ENCODE measurements around the gene PKM. TPM values are rescaled to one million over a fixed set of nuclear protein-coding genes. Genes with fewer than 3 reads are reported as not detected.

The PKM gene
- total RNA-seq, 1 experiment from 2014 or later, result 869 TPM

GRCh38 chr15:72168808-72169190 is 62.2 kb downstream of the PKM start:
- no peaks in the 10 kb centered on the region for H3K36me3 ChIP-seq (ENCODE audit: insufficient read depth, low read length)
- no peaks in the 10 kb centered on the region for H3K9me3 ChIP-seq (ENCODE audit: low read length)
- H2AFZ ChIP-seq (ENCODE audit: low read length), result no peak overlapping the region
- no peak overlapping the region for H3K27ac ChIP-seq (ENCODE audit: low read length)
- no peaks in the 10 kb centered on the region for H3K4me1 ChIP-seq (ENCODE audit: low read length)
- no peaks in the 10 kb centered on the region for H4K20me1 ChIP-seq (ENCODE audit: insufficient read depth, low read depth, low read length)
- H3K79me2 ChIP-seq (ENCODE audit: low read length), result no peaks in the 10 kb centered on the region
- no peak overlapping the region for H3K4me2 ChIP-seq (ENCODE audit: low read depth, low read length, poor library complexity, severe bottlenecking)
- no peak overlapping the region for H3K4me3 ChIP-seq (ENCODE audit: low read length)
- no peak overlapping the region for H3K9ac ChIP-seq (ENCODE audit: low read length)
- DNase-seq, result no peak
- no peaks in the 10 kb centered on the region for H3K27me3 ChIP-seq (ENCODE audit: low read length)
- H3K9me2 ChIP-seq (replicated peaks; ENCODE audit: insufficient read depth, low read length), result no peaks in the 10 kb centered on the region

- DNase-seq, result no peak
- no peak overlapping the region for H2AFZ ChIP-seq (ENCODE audit: low read length)
- no peaks in the 10 kb centered on the region for H3K79me2 ChIP-seq (ENCODE audit: low read length)
Observed at GRCh38 chr15:72168131-72168807, 62.7 kb downstream of the PKM start.

DNA sequence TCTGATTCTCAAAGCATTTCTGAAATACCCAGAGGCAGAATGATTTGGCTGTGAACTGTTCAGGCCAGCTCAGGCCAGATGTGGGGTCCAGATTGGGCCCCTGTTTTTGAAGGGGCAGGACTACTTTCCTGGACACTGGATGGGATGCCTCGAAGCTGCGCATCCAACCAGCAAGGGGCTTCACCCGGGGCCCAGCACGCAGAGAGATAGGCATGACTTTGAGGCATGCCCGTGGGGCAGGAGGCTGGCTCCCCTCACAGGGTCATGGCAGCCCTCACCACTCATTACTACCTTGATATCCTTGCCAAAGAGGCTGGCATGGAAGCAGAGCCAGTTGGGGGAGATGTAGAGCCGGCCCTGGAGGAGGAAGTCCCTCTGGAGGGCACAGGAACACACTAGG is 63.5 kb downstream of the PKM start:
- H3K27ac ChIP-seq (ENCODE audit: low read length), result no peak overlapping the region
- H2AFZ ChIP-seq (ENCODE audit: low read length), result no peak overlapping the region
- H3K9me2 ChIP-seq (replicated peaks; ENCODE audit: insufficient read depth, low read length), result no peaks in the 10 kb centered on the region
- DNase-seq, result no peak
- H3K4me3 ChIP-seq (ENCODE audit: low read length), result no peak overlapping the region
- H3K4me2 ChIP-seq (ENCODE audit: low read depth, low read length, poor library complexity, severe bottlenecking), result no peak overlapping the region
- no peaks in the 10 kb centered on the region for H3K27me3 ChIP-seq (ENCODE audit: low read length)
- no peak overlapping the region for H3K9ac ChIP-seq (ENCODE audit: low read length)
- no peaks in the 10 kb centered on the region for H3K79me2 ChIP-seq (ENCODE audit: low read length)
- H3K4me1 ChIP-seq (ENCODE audit: low read length), result no peaks in the 10 kb centered on the region
- H3K9me3 ChIP-seq (ENCODE audit: low read length), result no peaks in the 10 kb centered on the region
- no peaks in the 10 kb centered on the region for H4K20me1 ChIP-seq (ENCODE audit: insufficient read depth, low read depth, low read length)
- no peaks in the 10 kb centered on the region for H3K36me3 ChIP-seq (ENCODE audit: insufficient read depth, low read length)

More at GRCh38 chr15:72168131-72168807, 62.7 kb downstream of the PKM start:
- no peaks in the 10 kb centered on the region for H3K9me3 ChIP-seq (ENCODE audit: low read length)
- H3K4me1 ChIP-seq (ENCODE audit: low read length), result no peaks in the 10 kb centered on the region
- no peak overlapping the region for H3K9ac ChIP-seq (ENCODE audit: low read length)
- H3K27me3 ChIP-seq (ENCODE audit: low read length), result no peaks in the 10 kb centered on the region
- H3K27ac ChIP-seq (ENCODE audit: low read length), result no peak overlapping the region
- no peaks in the 10 kb centered on the region for H3K9me2 ChIP-seq (replicated peaks; ENCODE audit: insufficient read depth, low read length)
- no peaks in the 10 kb centered on the region for H4K20me1 ChIP-seq (ENCODE audit: insufficient read depth, low read depth, low read length)
- no peak overlapping the region for H3K4me2 ChIP-seq (ENCODE audit: low read depth, low read length, poor library complexity, severe bottlenecking)
- H3K4me3 ChIP-seq (ENCODE audit: low read length), result no peak overlapping the region
- no peaks in the 10 kb centered on the region for H3K36me3 ChIP-seq (ENCODE audit: insufficient read depth, low read length)

- Histone ChIP-seq H3K9me2 (replicated peaks; ENCODE audit: insufficient read depth, low read length) (no peaks in the 10 kb centered on the region), H3K9ac (ENCODE audit: low read length) (no peak overlapping the region), H3K36me3 (ENCODE audit: insufficient read depth, low read length) (no peaks in the 10 kb centered on the region), H3K4me1 (ENCODE audit: low read length) (no peaks in the 10 kb centered on the region), H3K27me3 (ENCODE audit: low read length) (no peaks in the 10 kb centered on the region), H2AFZ (ENCODE audit: low read length) (no peak overlapping the region), H3K9me3 (ENCODE audit: low read length) (no peaks in the 10 kb centered on the region), H3K27ac (ENCODE audit: low read length) (no peak overlapping the region), H3K79me2 (ENCODE audit: low read length) (no peaks in the 10 kb centered on the region), H3K4me2 (ENCODE audit: low read depth, low read length, poor library complexity, severe bottlenecking) (no peak overlapping the region), H4K20me1 (ENCODE audit: insufficient read depth, low read depth, low read length) (no peaks in the 10 kb centered on the region), H3K4me3 (ENCODE audit: low read length) (no peak overlapping the region)
- DNase-seq, result no peak
Observed at GRCh38 chr15:72166716-72167417, 64.1 kb downstream of the PKM start.

- H3K27ac ChIP-seq (ENCODE audit: low read length), result no peak overlapping the region
- no peak overlapping the region for H2AFZ ChIP-seq (ENCODE audit: low read length)
- no peak overlapping the region for H3K4me2 ChIP-seq (ENCODE audit: low read depth, low read length, poor library complexity, severe bottlenecking)
- H3K79me2 ChIP-seq (ENCODE audit: low read length), result no peaks in the 10 kb centered on the region
- H4K20me1 ChIP-seq (ENCODE audit: insufficient read depth, low read depth, low read length), result no peaks in the 10 kb centered on the region
- H3K4me1 ChIP-seq (ENCODE audit: low read length), result no peaks in the 10 kb centered on the region
- DNase-seq, result no peak
- no peaks in the 10 kb centered on the region for H3K27me3 ChIP-seq (ENCODE audit: low read length)
- no peaks in the 10 kb centered on the region for H3K36me3 ChIP-seq (ENCODE audit: insufficient read depth, low read length)
- no peak overlapping the region for H3K4me3 ChIP-seq (ENCODE audit: low read length)
- H3K9ac ChIP-seq (ENCODE audit: low read length), result no peak overlapping the region
- H3K9me2 ChIP-seq (replicated peaks; ENCODE audit: insufficient read depth, low read length), result no peaks in the 10 kb centered on the region
- H3K9me3 ChIP-seq (ENCODE audit: low read length), result no peaks in the 10 kb centered on the region
Observed at GRCh38 chr15:72163719-72164118, 67.3 kb downstream of the PKM start.

- no peaks in the 10 kb centered on the region for H3K27me3 ChIP-seq (ENCODE audit: low read length)
- no peak overlapping the region for H3K9ac ChIP-seq (ENCODE audit: low read length)
- H3K4me3 ChIP-seq (ENCODE audit: low read length), result no peak overlapping the region
- DNase-seq, result no peak
- H3K36me3 ChIP-seq (ENCODE audit: insufficient read depth, low read length), result no peaks in the 10 kb centered on the region
- no peaks in the 10 kb centered on the region for H3K9me2 ChIP-seq (replicated peaks; ENCODE audit: insufficient read depth, low read length)
- H3K4me2 ChIP-seq (ENCODE audit: low read depth, low read length, poor library complexity, severe bottlenecking), result no peak overlapping the region
- H3K4me1 ChIP-seq (ENCODE audit: low read length), result no peaks in the 10 kb centered on the region
- no peak overlapping the region for H2AFZ ChIP-seq (ENCODE audit: low read length)
- H3K27ac ChIP-seq (ENCODE audit: low read length), result no peak overlapping the region
- no peaks in the 10 kb centered on the region for H4K20me1 ChIP-seq (ENCODE audit: insufficient read depth, low read depth, low read length)
- H3K79me2 ChIP-seq (ENCODE audit: low read length), result no peaks in the 10 kb centered on the region
- no peaks in the 10 kb centered on the region for H3K9me3 ChIP-seq (ENCODE audit: low read length)
Observed at GRCh38 chr15:72162569-72162968, 68.4 kb downstream of the PKM start.

GRCh38 chr15:72161361-72162132 is 69.4 kb downstream of the PKM start:
- Histone ChIP-seq H3K9me3 (ENCODE audit: low read length) (no peaks in the 10 kb centered on the region), H3K4me1 (ENCODE audit: low read length) (no peaks in the 10 kb centered on the region), H3K9me2 (replicated peaks; ENCODE audit: insufficient read depth, low read length) (no peaks in the 10 kb centered on the region), H3K4me3 (ENCODE audit: low read length) (no peak overlapping the region), H3K27me3 (ENCODE audit: low read length) (no peaks in the 10 kb centered on the region), H3K36me3 (ENCODE audit: insufficient read depth, low read length) (no peaks in the 10 kb centered on the region), H3K27ac (ENCODE audit: low read length) (no peak overlapping the region), H4K20me1 (ENCODE audit: insufficient read depth, low read depth, low read length) (no peaks in the 10 kb centered on the region), H3K4me2 (ENCODE audit: low read depth, low read length, poor library complexity, severe bottlenecking) (no peak overlapping the region), H2AFZ (ENCODE audit: low read length) (no peak overlapping the region), H3K9ac (ENCODE audit: low read length) (no peak overlapping the region), H3K79me2 (ENCODE audit: low read length) (no peaks in the 10 kb centered on the region)
- no peak for DNase-seq

GRCh38 chr15:72160696-72161245 is 70.2 kb downstream of the PKM start:
- Histone ChIP-seq H3K27ac (ENCODE audit: low read length) (no peak overlapping the region), H2AFZ (ENCODE audit: low read length) (no peak overlapping the region), H3K9ac (ENCODE audit: low read length) (no peak overlapping the region), H3K79me2 (ENCODE audit: low read length) (no peaks in the 10 kb centered on the region), H3K27me3 (ENCODE audit: low read length) (no peaks in the 10 kb centered on the region), H4K20me1 (ENCODE audit: insufficient read depth, low read depth, low read length) (no peaks in the 10 kb centered on the region), H3K9me2 (replicated peaks; ENCODE audit: insufficient read depth, low read length) (no peaks in the 10 kb centered on the region), H3K9me3 (ENCODE audit: low read length) (no peaks in the 10 kb centered on the region), H3K36me3 (ENCODE audit: insufficient read depth, low read length) (no peaks in the 10 kb centered on the region), H3K4me2 (ENCODE audit: low read depth, low read length, poor library complexity, severe bottlenecking) (no peak overlapping the region), H3K4me3 (ENCODE audit: low read length) (no peak overlapping the region), H3K4me1 (ENCODE audit: low read length) (peaks cover 5% of the 10 kb centered on the region)
- no peak for DNase-seq

All from Karpas-422 (cell line).